OCI-M2 (cell line): ENCODE measurements around the gene DES.

Experiments
- DNase-seq: peaks from one replicate; lab custom pipeline; 2025; ENCODE audit not compliant: unreplicated experiment; lab: John Stamatoyannopoulos, UW

Gene DES

GRCh38 chr2:219419331-219420197 lies 1.4 kb downstream of the DES start:
- DNase-seq, result no peak

GRCh38 chr2:219420687-219421086 lies 2.5 kb downstream of the DES start:
- DNase-seq, result no peak

- DNase-seq, result no peak
These were observed 3.1 kb downstream of the DES start for GRCh38 chr2:219421323-219421722.

GRCh38 chr2:219422952-219423534 lies 4.9 kb downstream of the DES start:
- no peak for DNase-seq

GRCh38 chr2:219423652-219424377 lies 5.6 kb downstream of the DES start:
- no peak for DNase-seq

- DNase-seq, result no peak
These were observed 7.3 kb downstream of the DES start for GRCh38 chr2:219425238-219426067.

GRCh38 chr2:219426068-219426443 lies 7.9 kb downstream of the DES start:
- no peak for DNase-seq

- DNase-seq, result no peak
These were observed 8.5 kb downstream of the DES start for GRCh38 chr2:219426534-219427136.

GRCh38 chr2:219428469-219428868 lies 10.3 kb downstream of the DES start:
- no peak for DNase-seq

GRCh38 chr2:219429958-219430606 lies 11.9 kb downstream of the DES start:
- DNase-seq, result no peak

- no peak for DNase-seq
These were observed 12.7 kb downstream of the DES start for GRCh38 chr2:219430633-219431615.

GRCh38 chr2:219433666-219434467 lies 15.7 kb downstream of the DES start:
- no peak for DNase-seq

GRCh38 chr2:219434468-219434717 lies 16.2 kb downstream of the DES start:
- no peak for DNase-seq

GRCh38 chr2:219434718-219435525 lies 16.7 kb downstream of the DES start, which contains the start of gene SPEG:
Gene SPEG, plus strand, starts transcription at chr2:219434843. Its CDS starts 135 bp downstream, at chr2:219434978.
- no peak for DNase-seq

- no peak for DNase-seq
These were observed 17.5 kb downstream of the DES start for GRCh38 chr2:219435701-219436100.

- DNase-seq, result no peak
These were observed 18.3 kb downstream of the DES start for GRCh38 chr2:219436491-219436890.

- no peak for DNase-seq
These were observed 19.0 kb downstream of the DES start for GRCh38 chr2:219437141-219437540.
